Esophagus squamous epithelium (tissue), 5 donors: ENCODE data around the gene MBLAC1. TPM values are rescaled to one million over a fixed set of nuclear protein-coding genes. Genes with fewer than 3 reads are reported as not detected.
A peak's percentile ranks its signal among the peaks of the same experiment; 100 is the strongest.

Experiments
- DNase-seq: peaks from one replicate; lab custom pipeline; 2025; lab: John Stamatoyannopoulos, UW
- H3K27ac ChIP-seq, 4 donors: fragments of 200-600 bp; sonication (generic); one replicate each; pipeline ENCODE4 v1.5.1; 2016 to 2019; ENCODE audit warnings: mild to moderate bottlenecking in 1 of 4
- H3K27me3 ChIP-seq, 4 donors: fragments of 200-600 bp; sonication (generic); 1 replicate in 3 of 4; 2 replicates in 1 of 4; pipeline versions ENCODE4 v1.5.1 to v1.6.0; 2017 to 2021; ENCODE audit warnings: antibody characterized with exemption in 1 of 4
- H3K36me3 ChIP-seq, 3 donors: fragments of 200-600 bp; sonication (generic); one replicate each; pipeline ENCODE4 v1.5.1; 2016 to 2019
- H3K4me1 ChIP-seq, 3 donors: fragments of 200-600 bp; sonication (generic); one replicate each; pipeline ENCODE4 v1.5.1; 2017 to 2019
- H3K4me3 ChIP-seq, 4 donors: fragments of 200-600 bp; sonication (generic); 1 replicate in 3 of 4; 2 replicates in 1 of 4; pipeline ENCODE4 v1.5.1; 2016 to 2019; ENCODE audit warnings: mild to moderate bottlenecking in 2 of 4, moderate library complexity in 1 of 4
- H3K9me3 ChIP-seq, 3 donors: fragments of 200-600 bp; sonication (generic); one replicate each; pipeline ENCODE4 v1.5.1; 2016 to 2019
- CTCF ChIP-seq, 6 experiments: fragments of 450-650 bp in 4 of 6; fragments of 200-600 bp in 2 of 6; sonication (generic) in 2 of 6; IDR thresholded peaks; one replicate each; pipeline ENCODE4 v1.5.1; 2016 to 2019; ENCODE audit warnings: antibody characterized with exemption in 6 of 6, mild to moderate bottlenecking in 4 of 6, moderate library complexity in 4 of 6
- POLR2A ChIP-seq, 4 donors: fragments of 450-650 bp; IDR thresholded peaks; one replicate each; pipeline ENCODE4 v1.6.1; 2017; ENCODE audit warnings: antibody characterized with exemption in 4 of 4, mild to moderate bottlenecking in 4 of 4, moderate library complexity in 3 of 4
- WGBS, 2 donors: methylation state at CpG; one replicate each; pipeline ENCODE4 v1.1.5; 2018; 5-methylcytosine and 5-hydroxymethylcytosine counted together
- intact Hi-C: fragments of 100-400 bp; cut with DNase I; formaldehyde crosslinking; loops from one replicate; pipeline ENCODE4 v1.15.0; 2022
- total RNA-seq, 4 donors: library from RNA; depleted of rRNA; stranded (reverse); fragments of >200 nt; gene quantifications; one replicate each; pipeline ENCODE4 v1.1.0, GENCODE V29; 2016
- donor health status: DM: yes; HTN: yes; CAD: no.

Gene MBLAC1
- total RNA-seq, 4 donors from 2014 or later: 2.1 to 6.7 (median 2.9) TPM

GRCh38 chr7:100159099-100159623 lies 32.4 kb downstream of the MBLAC1 start:
- no peak for DNase-seq
- Histone ChIP-seq H3K9me3 (no peaks in the 10 kb centered on the region), H3K36me3 (peaks cover 14 to 30% (median 18%) of the 10 kb centered on the region in 3 donors), H3K4me1 (peaks cover 15 to 65% (median 36%) of the 10 kb centered on the region in 3 donors), H3K27me3 (peaks cover 0 to 3% (median 0%) of the 10 kb centered on the region in 4 donors), H3K27ac (peak overlapping the region; percentile 82 to 93 (median 90)), H3K4me3 (peak overlapping the region; percentile 51 to 98 (median 93))
- TF ChIP-seq POLR2A (IDR thresholded peaks at IDR 0.05): no peak
- TF ChIP-seq CTCF (IDR thresholded peaks at IDR 0.05): no peak
- WGBS, 2 donors: 46 to 55% methylated on average over 7 of the region's 7 CpGs
- intact Hi-C loops: no loop called here

- H3K4me3 ChIP-seq: no peak overlapping the region
- no peak for DNase-seq
- H3K36me3 ChIP-seq: peaks cover 10 to 21% (median 13%) of the 10 kb centered on the region in 3 donors
- H3K27ac ChIP-seq: no peak overlapping the region
- H3K9me3 ChIP-seq: no peaks in the 10 kb centered on the region
- intact Hi-C loops: no loop called here
- peaks cover 0 to 3% (median 0%) of the 10 kb centered on the region in 4 donors for H3K27me3 ChIP-seq
- WGBS, 2 donors: 80 to 95% methylated on average over 1 to 13 of the region's 18 CpGs
- TF ChIP-seq POLR2A (IDR thresholded peaks at IDR 0.05): no peak
- TF ChIP-seq CTCF (IDR thresholded peaks at IDR 0.05): no peak
- H3K4me1 ChIP-seq: peaks cover 15 to 56% (median 36%) of the 10 kb centered on the region in 3 donors
These were observed 33.3 kb downstream of the MBLAC1 start for GRCh38 chr7:100160067-100160466.

GRCh38 chr7:100163006-100163531 lies 36.3 kb downstream of the MBLAC1 start:
- TF ChIP-seq CTCF (IDR thresholded peaks at IDR 0.05) (no peak), POLR2A (IDR thresholded peaks at IDR 0.05) (no peak)
- intact Hi-C loops: no loop called here
- Histone ChIP-seq H3K4me3 (no peak overlapping the region), H3K4me1 (peaks cover 10 to 53% (median 25%) of the 10 kb centered on the region in 3 donors), H3K27ac (peak overlapping the region; percentile 1 to 79 (median 52)), H3K9me3 (no peaks in the 10 kb centered on the region), H3K27me3 (peaks cover 0 to 3% (median 0%) of the 10 kb centered on the region in 4 donors), H3K36me3 (no peaks in the 10 kb centered on the region)
- no peak for DNase-seq
- WGBS, 2 donors: 17 to 33% methylated on average over 4 of the region's 6 CpGs

GRCh38 chr7:100163871-100164270 lies 37.1 kb downstream of the MBLAC1 start:
- Histone ChIP-seq H3K4me3 (no peak overlapping the region), H3K4me1 (peaks cover 18 to 57% (median 29%) of the 10 kb centered on the region in 3 donors), H3K27ac (peak overlapping the region in 3 of 4 donors; percentile 1 to 79 (median 61)), H3K27me3 (peaks cover 0 to 3% (median 0%) of the 10 kb centered on the region in 4 donors), H3K9me3 (no peaks in the 10 kb centered on the region), H3K36me3 (no peaks in the 10 kb centered on the region)
- DNase-seq: no peak
- TF ChIP-seq POLR2A (IDR thresholded peaks at IDR 0.05) (no peak), CTCF (IDR thresholded peaks at IDR 0.05) (no peak)
- intact Hi-C loops: no loop called here
- WGBS, 2 donors: 87 to 94% methylated on average over 5 of the region's 5 CpGs

- H3K4me3 ChIP-seq: no peak overlapping the region
- no peak for DNase-seq
- peaks cover 24 to 66% (median 32%) of the 10 kb centered on the region in 3 donors for H3K4me1 ChIP-seq
- peaks cover 0 to 18% (median 1%) of the 10 kb centered on the region in 4 donors for H3K27me3 ChIP-seq
- intact Hi-C loops: no loop called here
- no peaks in the 10 kb centered on the region for H3K36me3 ChIP-seq
- no peaks in the 10 kb centered on the region for H3K9me3 ChIP-seq
- WGBS, 2 donors: 74 to 84% methylated on average over 4 to 6 of the region's 16 CpGs
- H3K27ac ChIP-seq: no peak overlapping the region
- no peak for TF ChIP-seq CTCF (IDR thresholded peaks at IDR 0.05)
- no peak for TF ChIP-seq POLR2A (IDR thresholded peaks at IDR 0.05)
These were observed 39.7 kb downstream of the MBLAC1 start for GRCh38 chr7:100166317-100166940.
